GM12878 (cell line): Measurements from ENCODE around the gene DOK4. TPM values are rescaled to one million over a fixed set of nuclear protein-coding genes. Genes with fewer than 3 reads are reported as not detected.

ENCODE experiments used
- ATAC-seq: fragments of 200-7000 bp; cut with Tn5 transposase; 3 replicates; pipeline ENCODE4 v1.9.1; 2020; ENCODE audit warnings: mild to moderate bottlenecking, moderate library complexity
- BruUV-seq: library from RNA; stranded (reverse); fragments of 400-500 nt; replicated peaks from 2 replicates; lab custom pipeline; 2021; lab: Mats Ljungman, UMichigan
- CTCF ChIA-PET: fragments of 300-600 bp; sonication (Branson Sonifier 250); formaldehyde crosslinking; extraction: SDS; loops from one replicate; lab custom pipeline; 2021; ENCODE audit warnings: inconsistent platforms; lab: Yijun Ruan, JAX
- POLR2A ChIA-PET: fragments of 350-600 bp; formaldehyde crosslinking; extraction: SDS; loops from one replicate; lab custom pipeline; 2021; ENCODE audit warnings: inconsistent platforms; lab: Charles Lee
- RAD21 ChIA-PET: fragments of 300-600 bp; sonication (Branson Sonifier 250); formaldehyde crosslinking; loops from one replicate; lab custom pipeline; 2023; ENCODE audit warnings: antibody characterized with exemption; ENCODE audit not compliant: unreplicated experiment; lab: Charles Lee
- SMC1A ChIA-PET: fragments of 300-600 bp; sonication (Branson Sonifier 250); formaldehyde crosslinking; loops from one replicate; lab custom pipeline; 2023; ENCODE audit not compliant: unreplicated experiment, uncharacterized antibody; lab: Charles Lee
- DNase-seq: peaks from one replicate; pipeline ENCODE4 v3.0.0-alpha.2; 2011; ENCODE audit warnings: low read depth, low spot score
- FAIRE-seq: peaks from 3 replicates; lab custom pipeline; 2011; peaks lifted over from hg19 to GRCh38; lab: Jason Lieb, UNC
- H2AFZ ChIP-seq: 2 replicates; pipeline ENCODE4 v1.6.0; 2011; ENCODE audit warnings: low read depth, low read length, control low read depth; ENCODE audit not compliant: control insufficient read depth
- H3K27ac ChIP-seq: 2 replicates; pipeline ENCODE4 v1.5.1; 2011; ENCODE audit warnings: control low read depth; ENCODE audit not compliant: control insufficient read depth, insufficient read depth
- H3K27me3 ChIP-seq, 2 experiments: replicated peaks in 1 of 2; 2 replicates each; pipeline versions ENCODE4 v1.6.0 to v1.6.1; 2011; ENCODE audit warnings: low read length in 1 of 2; ENCODE audit not compliant: control insufficient read depth in 2 of 2, insufficient read depth in 2 of 2
- H3K36me3 ChIP-seq, 2 experiments: 2 replicates each; pipeline ENCODE4 v1.5.1; 2011; ENCODE audit warnings: low read length in 1 of 2; ENCODE audit not compliant: control insufficient read depth in 2 of 2, insufficient read depth in 2 of 2
- H3K4me1 ChIP-seq: 2 replicates; pipeline ENCODE4 v1.6.1; 2011; ENCODE audit warnings: mild to moderate bottlenecking, low read length, moderate library complexity, mixed read lengths; ENCODE audit not compliant: control insufficient read depth, insufficient read depth
- H3K4me2 ChIP-seq: 2 replicates; pipeline ENCODE4 v1.6.0; 2011; ENCODE audit warnings: control low read depth; ENCODE audit not compliant: control insufficient read depth, insufficient read depth
- H3K4me3 ChIP-seq: fragments of 200-600 bp; sonication (generic); 2 replicates; pipeline ENCODE4 v1.5.1; 2016
- H3K79me2 ChIP-seq: 2 replicates; pipeline ENCODE4 v1.6.0; 2011; ENCODE audit warnings: low read length; ENCODE audit not compliant: control insufficient read depth, insufficient read depth
- H3K9ac ChIP-seq: 2 replicates; pipeline ENCODE4 v1.8.0; 2011; ENCODE audit warnings: low read length, control low read depth, mixed read lengths; ENCODE audit not compliant: control insufficient read depth, insufficient read depth
- H3K9me3 ChIP-seq: replicated peaks from 3 replicates; pipeline ENCODE4 v1.5.1; 2011; ENCODE audit warnings: mild to moderate bottlenecking, low read length; ENCODE audit not compliant: control insufficient read depth, insufficient read depth
- H4K20me1 ChIP-seq: 2 replicates; pipeline ENCODE4 v1.6.0; 2011; ENCODE audit not compliant: control insufficient read depth, insufficient read depth
- ATF2 ChIP-seq: IDR thresholded peaks from 2 replicates; pipeline ENCODE4 v1.6.1; 2012; ENCODE audit warnings: low read length, inconsistent platforms
- BCL3 ChIP-seq: IDR thresholded peaks from 2 replicates; pipeline ENCODE4 v1.6.1; 2011; ENCODE audit warnings: borderline replicate concordance, low read depth, mild to moderate bottlenecking, moderate library complexity, low read length; ENCODE audit not compliant: insufficient read depth, poor library complexity, severe bottlenecking
- BCLAF1 ChIP-seq: fragments of 450-650 bp; IDR thresholded peaks from 2 replicates; pipeline ENCODE4 v1.6.1; 2017; ENCODE audit warnings: antibody characterized with exemption, mild to moderate bottlenecking, moderate library complexity
- CBX3 ChIP-seq: fragments of 200-600 bp; sonication (generic); IDR thresholded peaks from 2 replicates; pipeline ENCODE4 v1.6.1; 2016; ENCODE audit warnings: low read depth, borderline replicate concordance
- CREB1 ChIP-seq: IDR thresholded peaks from 2 replicates; pipeline ENCODE4 v1.6.1; 2012; ENCODE audit warnings: low read depth, mild to moderate bottlenecking, inconsistent platforms
- CREM ChIP-seq: IDR thresholded peaks from 2 replicates; pipeline ENCODE4 v1.6.1; 2014; ENCODE audit warnings: antibody characterized with exemption, low read depth
- FOS ChIP-seq: IDR thresholded peaks from 3 replicates; pipeline ENCODE4 v1.6.1; 2011; ENCODE audit warnings: borderline replicate concordance; ENCODE audit not compliant: insufficient read length; ENCODE audit errors: extremely low read depth
- FOXK2 ChIP-seq: fragments of 450-650 bp; IDR thresholded peaks from 2 replicates; pipeline ENCODE4 v1.6.1; 2017; ENCODE audit warnings: mild to moderate bottlenecking, moderate library complexity
- HDGF ChIP-seq: fragments of 450-650 bp; IDR thresholded peaks from 2 replicates; pipeline ENCODE4 v1.6.1; 2016; ENCODE audit warnings: antibody characterized with exemption
- IRF4 ChIP-seq: IDR thresholded peaks from 2 replicates; pipeline ENCODE4 v1.6.1; 2011; ENCODE audit warnings: low read depth, low read length
- MTA3 ChIP-seq: IDR thresholded peaks from 2 replicates; pipeline ENCODE4 v1.6.1; 2012; ENCODE audit warnings: low read length, inconsistent platforms, borderline replicate concordance
- RAD51 ChIP-seq: fragments of 450-650 bp; IDR thresholded peaks from 2 replicates; pipeline ENCODE4 v1.6.1; 2016; ENCODE audit warnings: moderate library complexity, mild to moderate bottlenecking, inconsistent platforms
- RBBP5 ChIP-seq: fragments of 200-600 bp; sonication (generic); conservative IDR thresholded peaks from 2 replicates; pipeline ENCODE4 v1.6.1; 2016
- TCF3 ChIP-seq: IDR thresholded peaks from 2 replicates; pipeline ENCODE4 v1.6.1; 2012; ENCODE audit warnings: low read depth, mild to moderate bottlenecking, low read length, borderline replicate concordance; ENCODE audit not compliant: insufficient read depth
- WGBS: methylation state at CpG from one replicate; pipeline ENCODE4 v1.1.6; 2016; ENCODE audit warnings: low lambda C conversion rate; ENCODE audit not compliant: insufficient replicate concordance, insufficient coverage; ENCODE audit errors: missing lambda C conversion rate; 5-methylcytosine and 5-hydroxymethylcytosine counted together
- in situ Hi-C: fragments of 300-500 bp; cut with MboI; formaldehyde crosslinking; loops from 9 replicates; pipeline ENCODE4 v1.14.3; 2018; ENCODE audit warnings: mixed read lengths
- intact Hi-C: fragments of 100-400 bp; cut with micrococcal nuclease; formaldehyde crosslinking; loops from one replicate; pipeline ENCODE4 v1.14.2; 2022; ENCODE audit not compliant: unreplicated experiment
- polyA plus RNA-seq, 11 experiments: library from polyadenylated mRNA; depleted of rRNA in 4 of 11; unstranded in 6 of 11; stranded (reverse) in 5 of 11; fragments of >200 nt; fragmentation: Nextera tagmentation in 4 of 11; fragmentation: Illumina TruSeq in 1 of 11; extraction: Ambion mirVana in 4 of 11; extraction: Trizol in 1 of 11; gene quantifications; 1 replicate in 1 of 11; 2 replicates in 10 of 11; pipeline versions ENCODE4 v1.2.1 to v1.2.3, GENCODE V29; 2011 to 2016; ENCODE audit warnings: inconsistent platforms in 2 of 11, missing spikeins in 2 of 11, low read depth in 1 of 11
- total RNA-seq, 4 experiments: library from RNA; depleted of rRNA in 3 of 4; stranded (reverse); fragments of >200 nt in 3 of 4; fragmentation: Illumina TruSeq in 1 of 4; extraction: Trizol in 1 of 4; gene quantifications; 2 replicates each; pipeline versions ENCODE4 v1.2.1 to v1.2.3, GENCODE V29; 2013 to 2021
- TF ChIP-seq, protein P1 (sequence below): fragments of 450-650 bp; formaldehyde crosslinking; IDR thresholded peaks from 2 replicates; pipeline ENCODE4 v1.4.0; 2022; ENCODE audit warnings: mild to moderate bottlenecking, moderate library complexity

The DOK4 gene
- total and polyA plus RNA-seq, 10 of the 15 experiments (the other 5 are each of a cell fraction or from before 2014, with no cell fraction given) = 0.20 to 7.0 (median 2.4) TPM; not detected in 1

DNA sequence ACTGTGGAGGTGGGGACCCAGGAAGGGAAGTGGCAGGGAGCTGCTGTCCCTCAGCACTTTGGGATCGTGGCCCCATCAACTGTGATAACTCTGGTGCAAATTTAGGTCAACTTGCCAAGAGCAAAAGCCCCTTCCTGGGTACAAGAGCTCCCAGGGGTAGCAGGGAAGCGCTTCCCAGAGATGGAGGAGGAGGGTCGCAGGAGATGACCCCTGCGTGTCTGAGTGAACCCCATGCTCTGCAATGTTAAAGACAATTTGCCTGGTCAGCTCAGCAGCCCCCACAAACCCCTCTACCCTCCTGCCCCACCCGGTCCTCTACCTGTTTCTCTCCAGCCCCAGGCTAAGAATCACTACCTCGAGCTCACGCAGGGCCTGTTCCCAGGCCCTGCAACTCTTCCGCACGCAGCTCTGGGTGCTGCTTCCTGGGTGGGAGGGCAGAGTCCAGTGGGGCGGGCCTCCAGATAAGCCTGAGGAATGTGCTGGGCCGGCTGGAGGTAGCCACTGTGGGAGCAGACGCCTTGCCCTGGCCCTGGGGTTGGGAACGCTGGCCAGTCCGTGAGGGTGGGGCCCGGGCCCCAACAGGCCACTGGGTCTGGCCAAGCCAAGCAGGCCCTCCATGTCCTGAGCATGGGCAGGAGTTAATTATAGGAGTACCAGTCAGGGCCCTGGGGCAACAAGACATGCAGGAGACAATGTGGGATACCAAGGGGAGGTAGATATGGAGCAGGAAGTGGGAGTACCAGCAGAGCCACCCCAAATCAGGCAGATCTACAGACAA lies 6.1 kb downstream of the DOK4 start:
- Histone ChIP-seq H4K20me1 (no peaks in the 10 kb centered on the region), H3K36me3 (no peaks in the 10 kb centered on the region), H3K9ac (no peak overlapping the region), H3K9me3 (no peaks in the 10 kb centered on the region), H3K27me3 (no peaks in the 10 kb centered on the region), H3K4me1 (peaks cover 15% of the 10 kb centered on the region), H2AFZ (no peak overlapping the region), H3K27ac (no peak overlapping the region), H3K4me2 (no peak overlapping the region), H3K79me2 (no peaks in the 10 kb centered on the region), H3K4me3 (no peak overlapping the region)
- no peak for ATAC-seq
- BruUV-seq = no TSS peak
- no peak for DNase-seq
- no peak for FAIRE-seq
- ChIA-PET POLR2A (no interaction called here), SMC1A (no interaction called here), CTCF (interaction anchor here (0.9 to 1.4 kb wide), 2 partner anchors 18 to 62 kb away, joined by 3 read pairs; partner anchors contain the start of gene POLR2C), RAD21 (no interaction called here)
- in situ Hi-C loops = no loop called here
- 63% methylated on average over 15 of the region's 15 CpGs for WGBS
- intact Hi-C loops = no loop called here
- TF ChIP-seq BCLAF1 (no peak), CBX3 (no peak), BCL3 (no peak), ATF2 (no peak), CREM (no peak), FOXK2 (no peak), RAD51 (no peak), TCF3 (no peak), MTA3 (no peak), IRF4 (no peak), RBBP5 (no peak), HDGF (no peak), FOS (no peak), CREB1 (no peak)
- TF ChIP-seq, protein P1, sequence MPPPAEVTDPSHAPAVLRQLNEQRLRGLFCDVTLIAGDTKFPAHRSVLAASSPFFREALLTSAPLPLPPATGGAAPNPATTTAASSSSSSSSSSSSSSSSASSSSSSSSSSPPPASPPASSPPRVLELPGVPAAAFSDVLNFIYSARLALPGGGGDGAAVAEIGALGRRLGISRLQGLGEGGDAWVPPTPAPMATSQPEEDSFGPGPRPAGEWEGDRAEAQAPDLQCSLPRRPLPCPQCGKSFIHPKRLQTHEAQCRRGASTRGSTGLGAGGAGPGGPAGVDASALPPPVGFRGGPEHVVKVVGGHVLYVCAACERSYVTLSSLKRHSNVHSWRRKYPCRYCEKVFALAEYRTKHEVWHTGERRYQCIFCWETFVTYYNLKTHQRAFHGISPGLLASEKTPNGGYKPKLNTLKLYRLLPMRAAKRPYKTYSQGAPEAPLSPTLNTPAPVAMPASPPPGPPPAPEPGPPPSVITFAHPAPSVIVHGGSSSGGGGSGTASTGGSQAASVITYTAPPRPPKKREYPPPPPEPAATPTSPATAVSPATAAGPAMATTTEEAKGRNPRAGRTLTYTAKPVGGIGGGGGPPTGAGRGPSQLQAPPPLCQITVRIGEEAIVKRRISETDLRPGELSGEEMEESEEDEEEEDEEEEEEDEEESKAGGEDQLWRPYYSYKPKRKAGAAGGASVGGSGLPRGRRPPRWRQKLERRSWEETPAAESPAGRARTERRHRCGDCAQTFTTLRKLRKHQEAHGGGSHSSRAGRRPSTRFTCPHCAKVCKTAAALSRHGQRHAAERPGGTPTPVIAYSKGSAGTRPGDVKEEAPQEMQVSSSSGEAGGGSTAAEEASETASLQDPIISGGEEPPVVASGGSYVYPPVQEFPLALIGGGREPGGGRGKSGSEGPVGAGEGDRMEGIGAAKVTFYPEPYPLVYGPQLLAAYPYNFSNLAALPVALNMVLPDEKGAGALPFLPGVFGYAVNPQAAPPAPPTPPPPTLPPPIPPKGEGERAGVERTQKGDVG (CRISPR knock-in tag) = no peak
